H9 (cell line): ENCODE data around the gene SMIM22. TPM values are rescaled to one million over a fixed set of nuclear protein-coding genes. Genes with fewer than 3 reads are reported as not detected.
A peak's percentile ranks its signal among the peaks of the same experiment; 100 is the strongest.

Experiments
- DNase-seq: peaks from one replicate; pipeline ENCODE4 v3.0.0-alpha.2; 2017
- H2AFZ ChIP-seq: one replicate; pipeline ENCODE4 v1.6.1; 2013; ENCODE audit warnings: mild to moderate bottlenecking, low read length, control low read depth, moderate library complexity
- H2AK5ac ChIP-seq: 2 replicates; pipeline ENCODE4 v1.6.1; 2013; ENCODE audit warnings: low read length, control low read depth, mixed read lengths; ENCODE audit not compliant: insufficient read length
- H2BK120ac ChIP-seq: one replicate; pipeline ENCODE4 v1.6.1; 2013; ENCODE audit warnings: low read depth, mild to moderate bottlenecking, low read length, control low read depth, inconsistent platforms; ENCODE audit not compliant: poor library complexity, severe bottlenecking
- H2BK12ac ChIP-seq: 2 replicates; pipeline ENCODE4 v1.6.1; 2013; ENCODE audit warnings: low read length, control low read depth, mixed read lengths, low read depth; ENCODE audit not compliant: insufficient read length
- H2BK15ac ChIP-seq: 2 replicates; pipeline ENCODE4 v1.6.1; 2013; ENCODE audit warnings: low read depth, low read length, control low read depth
- H2BK20ac ChIP-seq: one replicate; pipeline ENCODE4 v1.6.1; 2013; ENCODE audit warnings: low read depth, mild to moderate bottlenecking, low read length, control low read depth, inconsistent platforms; ENCODE audit not compliant: poor library complexity, severe bottlenecking
- H2BK5ac ChIP-seq: 2 replicates; pipeline ENCODE4 v1.6.1; 2013; ENCODE audit warnings: low read length, control low read depth, mixed read lengths; ENCODE audit not compliant: insufficient read length
- H3K14ac ChIP-seq: 2 replicates; pipeline ENCODE4 v1.6.1; 2013; ENCODE audit warnings: low read length, control low read depth; ENCODE audit not compliant: insufficient read depth
- H3K18ac ChIP-seq: 2 replicates; pipeline ENCODE4 v1.6.1; 2013; ENCODE audit warnings: low read depth, mild to moderate bottlenecking, mixed read lengths, low read length, control low read depth; ENCODE audit not compliant: insufficient read length
- H3K23ac ChIP-seq: 2 replicates; pipeline ENCODE4 v1.6.1; 2013; ENCODE audit warnings: low read length, control low read depth, mixed read lengths, low read depth; ENCODE audit not compliant: insufficient read length
- H3K23me2 ChIP-seq: 2 replicates; pipeline ENCODE4 v1.6.1; 2013; ENCODE audit warnings: low read depth, mild to moderate bottlenecking, mixed read lengths, low read length, control low read depth; ENCODE audit not compliant: insufficient read length, poor library complexity, severe bottlenecking
- H3K27ac ChIP-seq: 2 replicates; pipeline ENCODE4 v1.5.1; 2013; ENCODE audit warnings: low read length, control low read depth, mixed read lengths, low read depth; ENCODE audit not compliant: insufficient read length
- H3K27me3 ChIP-seq: 2 replicates; pipeline ENCODE4 v1.6.1; 2013; ENCODE audit warnings: low read length, control low read depth, inconsistent platforms; ENCODE audit not compliant: insufficient read depth
- H3K4ac ChIP-seq: 2 replicates; pipeline ENCODE4 v1.6.1; 2013; ENCODE audit warnings: low read depth, mild to moderate bottlenecking, control low read depth, inconsistent platforms, low read length, moderate library complexity
- H3K4me1 ChIP-seq: 2 replicates; pipeline ENCODE4 v1.6.1; 2013; ENCODE audit warnings: low read length, control low read depth, inconsistent platforms; ENCODE audit not compliant: insufficient read depth
- H3K4me2 ChIP-seq: 2 replicates; pipeline ENCODE4 v1.6.1; 2013; ENCODE audit warnings: low read length, control low read depth, mixed read lengths; ENCODE audit not compliant: insufficient read length, insufficient read depth
- H3K56ac ChIP-seq: 2 replicates; pipeline ENCODE4 v1.6.1; 2013; ENCODE audit warnings: low read depth, mild to moderate bottlenecking, mixed read lengths, low read length, control low read depth; ENCODE audit not compliant: insufficient read length
- H3K79me1 ChIP-seq: 2 replicates; pipeline ENCODE4 v1.6.1; 2013; ENCODE audit warnings: low read depth, mild to moderate bottlenecking, moderate library complexity, low read length, control low read depth, inconsistent platforms; ENCODE audit not compliant: insufficient read depth, poor library complexity, severe bottlenecking
- H3K79me2 ChIP-seq: 2 replicates; pipeline ENCODE4 v1.6.1; 2013; ENCODE audit warnings: low read length, control low read depth, inconsistent platforms; ENCODE audit not compliant: insufficient read depth
- H3K9ac ChIP-seq: 2 replicates; pipeline ENCODE4 v1.6.1; 2013; ENCODE audit warnings: low read length, control low read depth, mixed read lengths; ENCODE audit not compliant: insufficient read length; ENCODE audit errors: extremely low read depth
- H3K9me3 ChIP-seq: one replicate; pipeline ENCODE4 v1.6.1; 2013; ENCODE audit warnings: low read depth, low read length, inconsistent platforms; ENCODE audit not compliant: control insufficient read depth
- H3T11ph ChIP-seq: one replicate; pipeline ENCODE4 v1.6.1; 2013; ENCODE audit warnings: mild to moderate bottlenecking, low read length, control low read depth, inconsistent platforms
- H4K20me1 ChIP-seq: one replicate; pipeline ENCODE4 v1.6.1; 2013; ENCODE audit not compliant: control insufficient read depth, insufficient read length, insufficient read depth
- H4K5ac ChIP-seq: 2 replicates; pipeline ENCODE4 v1.6.1; 2013; ENCODE audit warnings: low read depth, mild to moderate bottlenecking, mixed read lengths, low read length, control low read depth; ENCODE audit not compliant: insufficient read length
- H4K8ac ChIP-seq: replicated peaks from 2 replicates; pipeline ENCODE4 v1.6.1; 2013; ENCODE audit warnings: low read length, control low read depth, mixed read lengths, low read depth; ENCODE audit not compliant: insufficient read length
- H4K91ac ChIP-seq: 2 replicates; pipeline ENCODE4 v1.6.1; 2013; ENCODE audit warnings: low read depth, mild to moderate bottlenecking, moderate library complexity, mixed read lengths, low read length, control low read depth; ENCODE audit not compliant: insufficient read length
- H3K27ac Mint-ChIP-seq, 3 experiments: 2 replicates in 2 of 3; 3 replicates in 1 of 3; pipeline ENCODE4 v1.8.0; 2020 to 2021; ENCODE audit warnings: mixed read lengths in 3 of 3, mild to moderate bottlenecking in 1 of 3, moderate library complexity in 1 of 3
- H3K27me3 Mint-ChIP-seq: 2 replicates; pipeline ENCODE4 v1.8.0; 2021; ENCODE audit warnings: low read depth, mild to moderate bottlenecking, moderate library complexity, mixed read lengths
- H3K36me3 Mint-ChIP-seq, 3 experiments: 2 replicates in 2 of 3; 3 replicates in 1 of 3; pipeline ENCODE4 v1.8.0; 2020 to 2021; ENCODE audit warnings: low read depth in 3 of 3, mixed read lengths in 3 of 3; ENCODE audit not compliant: insufficient read depth in 1 of 3
- H3K4me1 Mint-ChIP-seq, 2 experiments: 2 replicates each; pipeline ENCODE4 v1.8.0; 2020; ENCODE audit warnings: mixed read lengths in 2 of 2
- H3K4me3 Mint-ChIP-seq, 2 experiments: 2 replicates in 1 of 2; 3 replicates in 1 of 2; pipeline ENCODE4 v1.8.0; 2020 to 2021; ENCODE audit warnings: mild to moderate bottlenecking in 2 of 2, mixed read lengths in 2 of 2, moderate library complexity in 1 of 2
- H3K9me3 Mint-ChIP-seq, 2 experiments: 2 replicates in 1 of 2; 3 replicates in 1 of 2; pipeline ENCODE4 v1.8.0; 2020; ENCODE audit warnings: mild to moderate bottlenecking in 2 of 2, mixed read lengths in 2 of 2, moderate library complexity in 1 of 2
- CTCF ChIP-seq: fragments of 200-600 bp; sonication (generic); conservative IDR thresholded peaks from 3 replicates; pipeline ENCODE4 v1.8.0; 2021; ENCODE audit warnings: antibody characterized with exemption, mild to moderate bottlenecking
- WGBS: extraction: QIAGEN DNeasy Blood & Tissue Kit; methylation state at CpG from one replicate; pipeline ENCODE4 v1.1.7; 2013; ENCODE audit warnings: missing lambda C conversion rate, low lambda C conversion rate, mixed read lengths; ENCODE audit not compliant: insufficient read length; ENCODE audit errors: extremely low coverage; 5-methylcytosine and 5-hydroxymethylcytosine counted together
- total RNA-seq: library from RNA; stranded (reverse); gene quantifications from 2 replicates; pipeline ENCODE4 v1.2.1, GENCODE V29; 2021

SMIM22 gene
- total RNA-seq, 1 experiment from 2014 or later: not detected

- no peak overlapping the region for H3K4me3 Mint-ChIP-seq
- TF ChIP-seq CTCF: no peak; the same call in 2 of the 3 replicates
Observed at GRCh38 chr16:4760221-4760910, 34.8 kb upstream of the SMIM22 start.

More at GRCh38 chr16:4760221-4760910, 34.8 kb upstream of the SMIM22 start:
- Histone ChIP-seq H2BK20ac (no peak overlapping the region), H3K27me3 (no peaks in the 10 kb centered on the region), H3K4me1 (no peaks in the 10 kb centered on the region), H3K14ac (no peak overlapping the region), H2BK15ac (no peak overlapping the region), H3K56ac (no peak overlapping the region), H2AFZ (no peak overlapping the region), H2AK5ac (no peak overlapping the region), H3K9me3 (no peaks in the 10 kb centered on the region), H3K18ac (no peak overlapping the region), H3K4me2 (no peak overlapping the region), H2BK5ac (no peak overlapping the region), H4K5ac (no peak overlapping the region), H3K79me1 (no peaks in the 10 kb centered on the region), H3T11ph (no peak overlapping the region), H2BK120ac (no peak overlapping the region), H3K23ac (no peak overlapping the region), H3K27ac (no peak overlapping the region), H3K4ac (no peak overlapping the region), H3K23me2 (no peaks in the 10 kb centered on the region), H3K9ac (no peak overlapping the region), H4K20me1 (no peaks in the 10 kb centered on the region), H3K79me2 (no peaks in the 10 kb centered on the region), H4K8ac (no peak overlapping the region), H4K91ac (no peak overlapping the region), H2BK12ac (no peak overlapping the region)
- Mint-ChIP-seq H3K4me1 (no peaks in the 10 kb centered on the region), H3K36me3 (peaks cover 46 to 88% (median 78%) of the 10 kb centered on the region in 3 experiments), H3K27ac (0 out of 7 replicates have a peak overlapping the region, but pooled peaks of 1 of the 3 experiments have one; percentile 62), H3K9me3 (peaks cover 7% of the 10 kb centered on the region in 2 experiments; a peak in 3 of 5 replicates), H3K27me3 (no peaks in the 10 kb centered on the region)
- no CpG with 5 or more reads among the region's 23 CpGs for WGBS
- no peak for DNase-seq
